WI38 (cell line): ENCODE measurements around the gene VTI1A.

ENCODE experiments used
- H3K4me3 ChIP-seq: 2 replicates; pipeline ENCODE4 v1.5.1; 2011; ENCODE audit warnings: low read depth, mild to moderate bottlenecking, control low read depth, low read length
- CTCF ChIP-seq: IDR thresholded peaks from 2 replicates; pipeline ENCODE4 v1.5.1; 2012; ENCODE audit warnings: low read depth, mild to moderate bottlenecking, control low read depth, low read length

Gene VTI1A

GRCh38 chr10:112531421-112531820, 84.4 kb downstream of the VTI1A start:
- no peak for TF ChIP-seq CTCF
- H3K4me3 ChIP-seq = no peak overlapping the region

GRCh38 chr10:112532189-112532588, 85.2 kb downstream of the VTI1A start:
- no peak for TF ChIP-seq CTCF
- peak overlapping the region; percentile 52 for H3K4me3 ChIP-seq

GRCh38 chr10:112532956-112533355, 85.9 kb downstream of the VTI1A start:
- no peak overlapping the region for H3K4me3 ChIP-seq
- no peak for TF ChIP-seq CTCF

- no peak for TF ChIP-seq CTCF
Measured at GRCh38 chr10:112533916-112534315, 86.9 kb downstream of the VTI1A start.

GRCh38 chr10:112535531-112535951, 88.5 kb downstream of the VTI1A start:
- no peak for TF ChIP-seq CTCF
- 0 out of 2 replicates have a peak overlapping the region, but pooled peaks have one; percentile 15 for H3K4me3 ChIP-seq

More at GRCh38 chr10:112533916-112534315, 86.9 kb downstream of the VTI1A start:
- no peak overlapping the region for H3K4me3 ChIP-seq

GRCh38 chr10:112536663-112537062, 89.6 kb downstream of the VTI1A start:
- no peak for TF ChIP-seq CTCF
- H3K4me3 ChIP-seq = no peak overlapping the region

GRCh38 chr10:112538168-112538567, 91.2 kb downstream of the VTI1A start:
- H3K4me3 ChIP-seq = no peak overlapping the region
- TF ChIP-seq CTCF = no peak
